ENCODE results near the gene TBC1D22A.
A peak's percentile ranks its signal among the peaks of the same experiment; 100 is the strongest.

Gene TBC1D22A

GRCh38 chr22:46835693-46836092 is 73.2 kb downstream of the TBC1D22A start:
- DNase-seq (ENCODE audit: low read depth) = no peak

DNA sequence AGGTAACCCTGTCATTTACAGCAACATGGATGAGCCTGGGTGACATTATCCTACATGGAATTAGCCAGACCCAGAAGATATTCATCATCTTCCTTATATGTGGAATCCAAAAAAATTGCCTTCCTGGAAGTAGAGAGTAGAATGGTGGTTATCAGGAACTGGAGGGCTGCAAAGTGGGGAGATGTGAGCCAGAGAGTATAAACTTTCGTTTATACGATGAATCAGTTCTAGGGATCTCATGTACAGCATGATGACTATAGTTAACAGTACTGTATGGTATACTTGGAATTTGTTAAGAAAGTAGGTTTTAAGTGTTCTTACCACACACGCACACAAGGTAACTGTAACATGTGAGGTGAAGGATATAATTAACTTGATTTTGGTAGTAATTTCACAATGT is 79.1 kb downstream of the TBC1D22A start:
- peak; percentile 26 for DNase-seq (ENCODE audit: low read depth)

DNA sequence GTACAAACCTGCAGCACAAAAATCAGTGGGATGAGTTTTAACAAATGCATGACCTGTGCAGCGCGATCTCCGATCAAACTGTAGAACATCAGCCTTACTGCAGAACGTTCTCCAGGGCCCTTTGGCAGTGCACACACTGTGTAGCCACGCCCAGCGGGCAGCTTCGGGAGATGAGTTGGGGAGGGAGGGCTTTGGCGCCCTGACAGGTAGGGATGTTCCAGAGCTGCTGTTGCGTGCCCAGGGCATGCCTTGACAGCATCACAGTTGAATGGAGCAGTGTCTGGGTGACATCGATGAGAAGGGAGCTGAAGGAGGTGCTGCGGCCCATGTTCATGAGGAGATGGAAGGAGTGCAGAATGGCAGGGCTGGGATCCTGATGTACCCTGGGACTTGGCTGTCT is 80.2 kb downstream of the TBC1D22A start:
- no peak for DNase-seq (ENCODE audit: low read depth)

GRCh38 chr22:46843821-46844255 is 81.4 kb downstream of the TBC1D22A start:
- DNase-seq (ENCODE audit: low read depth) = peak; percentile 14

- no peak for DNase-seq (ENCODE audit: low read depth)
Measured at GRCh38 chr22:46844606-46845210, 82.3 kb downstream of the TBC1D22A start.

GRCh38 chr22:46845296-46846149 is 83.1 kb downstream of the TBC1D22A start:
- DNase-seq (ENCODE audit: low read depth) = peak; percentile 69

DNA sequence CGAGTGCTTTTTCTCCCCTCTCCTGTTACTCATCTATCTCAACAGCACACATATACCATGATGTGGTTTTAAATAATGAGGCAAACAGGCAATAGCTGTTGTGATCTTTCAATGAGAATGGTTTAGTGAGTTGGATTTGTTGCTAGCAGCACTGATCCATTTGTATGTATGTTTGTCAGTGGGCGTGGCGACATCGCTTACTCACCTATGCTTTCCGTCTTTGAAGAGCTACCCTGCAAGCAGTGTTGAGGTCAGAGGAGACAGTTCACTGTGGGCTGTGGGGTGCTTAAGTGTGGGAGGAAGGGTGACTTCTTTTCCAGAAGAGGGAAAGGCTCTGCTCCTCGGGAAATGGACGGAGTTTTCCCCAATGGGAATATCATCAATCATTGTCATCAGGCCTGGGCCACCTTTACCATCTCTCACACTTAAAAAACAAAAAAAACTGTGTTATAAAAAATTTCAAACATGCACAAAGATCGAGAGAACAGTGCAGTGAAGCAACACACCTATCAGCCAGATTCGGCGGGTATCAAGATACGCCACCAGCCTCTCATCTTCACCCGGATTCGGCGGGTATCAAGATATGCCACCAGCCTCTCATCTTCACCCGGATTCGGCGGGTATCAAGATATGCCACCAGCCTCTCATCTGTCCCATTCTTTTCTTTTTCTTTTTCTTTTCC is 83.8 kb downstream of the TBC1D22A start:
- peak; percentile 48 for DNase-seq (ENCODE audit: low read depth)

DNA sequence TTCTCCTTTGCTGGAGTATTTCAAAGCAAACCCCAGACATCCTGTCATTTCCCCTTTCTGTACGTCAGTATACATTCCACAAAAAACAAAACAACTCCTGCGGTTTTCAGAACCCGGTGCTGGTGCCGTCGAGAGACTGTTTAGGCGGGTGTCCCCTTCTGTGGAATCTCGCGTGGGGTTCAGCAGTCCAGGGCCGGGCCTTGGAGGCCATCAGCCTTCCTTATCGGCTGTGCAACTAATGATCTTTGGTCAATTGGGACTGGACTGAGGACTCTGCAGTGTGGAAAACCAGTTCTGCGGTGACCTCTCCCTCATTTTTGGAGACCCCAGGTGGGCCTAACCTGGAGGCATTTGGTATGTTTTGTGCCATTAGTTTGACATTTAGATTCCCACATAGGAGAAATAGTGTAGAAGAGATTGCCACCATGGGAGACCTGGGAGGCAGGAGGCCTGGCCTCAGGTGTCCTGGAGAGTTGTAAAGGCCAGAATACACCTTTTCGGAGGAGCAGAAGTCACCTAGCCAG is 84.4 kb downstream of the TBC1D22A start:
- peak; percentile 28 for DNase-seq (ENCODE audit: low read depth)

DNA sequence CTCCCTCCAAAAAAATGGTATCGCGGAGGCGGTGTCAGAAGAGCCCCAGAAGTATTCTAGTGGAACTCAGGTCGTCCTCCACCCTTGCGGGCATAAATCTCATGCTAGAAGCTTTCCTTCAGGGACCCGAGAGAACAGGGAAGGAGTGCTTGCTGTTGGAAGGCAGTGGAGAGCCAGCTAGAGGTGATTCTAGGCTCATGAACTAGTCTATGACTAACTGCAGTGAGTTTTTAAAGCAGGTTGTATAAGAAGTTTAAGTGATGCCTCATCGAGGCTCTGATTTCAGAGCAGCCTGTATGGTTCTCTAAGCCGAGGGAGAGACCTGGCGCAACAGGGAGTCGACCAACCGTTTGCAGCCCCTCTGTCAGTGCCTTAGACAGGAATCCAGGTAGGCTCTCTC is 85.7 kb downstream of the TBC1D22A start:
- DNase-seq (ENCODE audit: low read depth) = peak; percentile 57

DNA sequence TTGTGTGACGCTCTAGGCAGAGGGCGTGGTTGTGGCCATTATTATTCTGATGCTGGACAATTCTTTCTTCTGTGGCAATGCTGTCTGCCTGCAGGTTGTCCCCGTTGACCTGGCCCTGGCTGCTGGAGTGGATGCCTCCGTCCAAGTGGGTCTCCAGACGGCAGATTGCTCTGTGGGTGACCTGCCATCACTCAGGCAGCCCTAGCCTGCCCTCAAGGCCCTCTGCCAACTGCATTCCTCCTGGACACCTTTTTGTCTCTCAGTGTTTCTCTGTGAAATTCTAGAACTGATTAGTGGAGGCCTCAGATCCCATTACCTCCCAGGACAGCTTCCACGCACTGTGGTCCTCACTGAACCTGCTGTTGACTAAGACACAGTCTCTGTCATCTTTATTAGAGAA is 86.7 kb downstream of the TBC1D22A start:
- DNase-seq (ENCODE audit: low read depth) = no peak

DNA sequence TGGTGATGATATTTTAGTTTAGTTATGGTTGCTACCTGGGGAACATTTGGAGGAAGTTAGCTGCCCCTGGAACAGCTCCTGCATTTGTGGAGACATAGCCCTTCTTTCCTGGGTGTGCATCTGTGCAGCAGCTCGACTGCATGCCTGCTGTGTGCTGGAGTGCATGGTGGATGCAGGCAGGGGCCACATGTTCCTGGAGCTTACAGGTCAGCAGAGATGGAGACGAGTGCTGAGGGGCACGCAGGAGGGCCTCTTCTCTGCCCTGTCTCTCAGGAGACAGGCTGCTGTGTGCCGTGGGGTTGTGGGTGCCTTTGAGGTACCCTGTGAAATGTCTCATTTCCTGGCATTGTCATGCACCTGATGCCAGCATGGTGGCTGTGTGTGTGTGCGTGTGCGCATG is 87.5 kb downstream of the TBC1D22A start:
- no peak for DNase-seq (ENCODE audit: low read depth)

GRCh38 chr22:46851311-46851710 is 88.9 kb downstream of the TBC1D22A start:
- no peak for DNase-seq (ENCODE audit: low read depth)

DNA sequence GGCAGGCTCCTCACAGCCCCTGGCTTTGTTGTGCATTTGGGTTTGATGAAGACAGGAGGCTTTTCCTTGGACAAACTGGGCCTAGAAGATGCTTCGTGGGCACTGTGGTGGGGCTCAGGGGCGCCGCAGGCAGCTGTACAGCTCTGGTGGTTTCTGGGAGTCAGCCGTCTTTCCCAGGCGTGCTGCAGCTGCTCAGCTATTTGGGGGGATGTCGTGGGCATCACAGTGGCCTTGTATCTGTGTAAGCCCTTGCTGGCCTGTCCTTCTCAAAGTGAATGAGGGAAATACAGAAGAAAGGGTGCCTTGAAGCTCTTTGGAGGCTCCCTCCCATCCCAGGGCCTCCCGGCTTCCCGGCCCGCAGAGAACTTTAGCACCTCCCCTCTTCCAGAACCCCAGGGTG is 89.5 kb downstream of the TBC1D22A start:
- DNase-seq (ENCODE audit: low read depth) = no peak

GRCh38 chr22:46852771-46853170 is 90.3 kb downstream of the TBC1D22A start:
- DNase-seq (ENCODE audit: low read depth) = no peak

- no peak for DNase-seq (ENCODE audit: low read depth)
Measured at GRCh38 chr22:46853191-46853590, 90.7 kb downstream of the TBC1D22A start.

DNA sequence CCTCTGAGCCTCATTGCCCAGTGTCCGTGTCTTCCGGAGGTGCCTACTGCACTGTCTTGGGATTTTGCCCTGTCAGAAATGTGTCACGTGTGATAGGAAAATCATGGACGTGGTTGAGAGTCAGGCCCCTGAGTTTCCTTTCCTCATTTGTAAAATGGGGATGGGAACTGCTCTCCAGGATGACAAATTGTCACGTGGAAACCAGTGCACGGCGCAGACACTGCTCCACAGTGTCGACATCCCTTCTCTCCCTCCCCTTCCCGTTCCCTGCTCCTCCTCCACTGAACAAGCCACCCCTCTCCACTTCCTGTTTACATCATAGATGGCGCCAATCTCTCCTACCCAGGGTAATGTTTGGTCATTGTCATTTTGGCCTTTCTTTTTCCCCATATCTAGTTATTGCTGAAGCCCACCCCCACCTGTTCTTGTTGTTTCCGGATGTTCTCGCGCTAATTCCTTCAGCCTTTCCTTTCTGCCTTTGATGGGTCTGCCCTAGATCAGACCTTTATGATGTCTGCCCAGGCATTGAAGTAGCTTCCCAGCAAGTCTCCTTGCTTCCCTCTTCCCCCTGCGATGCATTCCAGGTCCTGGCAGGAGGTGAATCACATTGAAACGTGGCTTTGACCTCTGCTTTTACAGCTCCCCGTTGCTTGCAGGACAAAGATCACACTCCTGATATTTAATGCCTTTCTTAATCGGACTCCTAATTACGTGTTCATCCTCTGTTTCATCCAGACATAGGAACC is 91.8 kb downstream of the TBC1D22A start:
- DNase-seq (ENCODE audit: low read depth) = peak; percentile 54

GRCh38 chr22:46855681-46856080 is 93.2 kb downstream of the TBC1D22A start:
- DNase-seq (ENCODE audit: low read depth) = no peak

DNA sequence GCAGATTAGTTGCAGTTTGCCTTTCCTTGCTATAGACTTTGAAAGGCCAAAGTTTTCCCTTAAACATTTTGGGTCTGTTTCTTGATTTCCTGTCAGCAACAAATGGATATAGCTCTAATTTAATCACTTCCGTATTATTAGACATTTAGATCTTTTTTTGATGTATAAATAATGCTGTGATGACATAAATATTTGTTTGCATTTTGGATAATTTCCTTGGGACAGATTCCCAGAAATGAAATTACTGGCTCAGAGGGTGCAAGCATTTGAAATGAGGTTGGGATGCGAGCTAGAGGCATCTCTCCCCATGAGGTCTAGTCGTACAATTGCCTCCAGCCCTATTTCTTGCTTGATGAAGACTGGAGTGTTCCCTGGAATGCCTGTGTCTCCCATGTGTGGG is 94.2 kb downstream of the TBC1D22A start:
- DNase-seq (ENCODE audit: low read depth) = no peak

GRCh38 chr22:46857142-46857884 is 94.9 kb downstream of the TBC1D22A start:
- no peak for DNase-seq (ENCODE audit: low read depth)

GRCh38 chr22:46857885-46858143 is 95.4 kb downstream of the TBC1D22A start:
- no peak for DNase-seq (ENCODE audit: low read depth)

GRCh38 chr22:46858181-46858771 is 95.8 kb downstream of the TBC1D22A start:
- no peak for DNase-seq (ENCODE audit: low read depth)

Data from iris pigment epithelial cell (primary cell).